H1 (cell line): ENCODE results near the gene ASB4. TPM values are rescaled to one million over a fixed set of nuclear protein-coding genes. Genes with fewer than 3 reads are reported as not detected.

Source experiments
- CHD7 ChIP-seq: fragments of 300-600 bp; sonication (generic); IDR thresholded peaks from 2 replicates; pipeline ENCODE4 v1.7.1; 2012; ENCODE audit warnings: low read length, moderate library complexity, mild to moderate bottlenecking, inconsistent platforms; ENCODE audit not compliant: insufficient replicate concordance
- NRF1 ChIP-seq: IDR thresholded peaks from 2 replicates; pipeline ENCODE4 v1.6.1; 2011; ENCODE audit warnings: mild to moderate bottlenecking, low read depth, low read length, improper control_type of control experiment
- SP1 ChIP-seq: IDR thresholded peaks from 2 replicates; pipeline ENCODE4 v1.6.1; 2011; ENCODE audit warnings: low read depth, low read length
- polyA plus RNA-seq, 7 experiments: library from polyadenylated mRNA; depleted of rRNA in 3 of 7; stranded (reverse) in 5 of 7; unstranded in 2 of 7; fragments of >200 nt in 5 of 7; fragments of 200-250 nt in 2 of 7; gene quantifications; 1 replicate in 5 of 7; 2 replicates in 1 of 7; 4 replicates in 1 of 7; pipeline versions ENCODE4 v1.2.1 to v1.2.3, GENCODE V29; 2011 to 2013; ENCODE audit warnings: missing spikeins in 2 of 7, mixed read lengths in 2 of 7
- total RNA-seq: library from RNA; stranded (reverse); fragmentation: NEBNext Ultra II Directional; extraction: Animal tissue kit (Norgen Biotek cat#: 25700); gene quantifications from 2 replicates; pipeline ENCODE4 v1.2.1, GENCODE V29; 2021

Gene ASB4
- total and polyA plus RNA-seq, 2 of the 8 experiments (the other 6 are each of a cell fraction or from before 2014, with no cell fraction given), result not detected

GRCh38 chr7:95446618-95447017 lies 39.1 kb upstream of the ASB4 start (continued):
- no peak for TF ChIP-seq CHD7
- no peak for TF ChIP-seq NRF1
- TF ChIP-seq SP1, result no peak
